GM12878 (cell line): ENCODE measurements around the gene RGS2. TPM values are rescaled to one million over a fixed set of nuclear protein-coding genes. Genes with fewer than 3 reads are reported as not detected.

Experiments
- ATAC-seq: fragments of 200-7000 bp; cut with Tn5 transposase; 3 replicates; pipeline ENCODE4 v1.9.1; 2020; ENCODE audit warnings: mild to moderate bottlenecking, moderate library complexity
- BruUV-seq: library from RNA; stranded (reverse); fragments of 400-500 nt; replicated peaks from 2 replicates; lab custom pipeline; 2021; lab: Mats Ljungman, UMichigan
- CTCF ChIA-PET: fragments of 300-600 bp; sonication (Branson Sonifier 250); formaldehyde crosslinking; extraction: SDS; loops from one replicate; lab custom pipeline; 2021; ENCODE audit warnings: inconsistent platforms; lab: Yijun Ruan, JAX
- POLR2A ChIA-PET: fragments of 350-600 bp; formaldehyde crosslinking; extraction: SDS; loops from one replicate; lab custom pipeline; 2021; ENCODE audit warnings: inconsistent platforms; lab: Charles Lee
- RAD21 ChIA-PET: fragments of 300-600 bp; sonication (Branson Sonifier 250); formaldehyde crosslinking; loops from one replicate; lab custom pipeline; 2023; ENCODE audit warnings: antibody characterized with exemption; ENCODE audit not compliant: unreplicated experiment; lab: Charles Lee
- SMC1A ChIA-PET: fragments of 300-600 bp; sonication (Branson Sonifier 250); formaldehyde crosslinking; loops from one replicate; lab custom pipeline; 2023; ENCODE audit not compliant: unreplicated experiment, uncharacterized antibody; lab: Charles Lee
- DNase-seq: peaks from one replicate; pipeline ENCODE4 v3.0.0-alpha.2; 2011; ENCODE audit warnings: low read depth, low spot score
- FAIRE-seq: peaks from 3 replicates; lab custom pipeline; 2011; peaks lifted over from hg19 to GRCh38; lab: Jason Lieb, UNC
- H2AFZ ChIP-seq: 2 replicates; pipeline ENCODE4 v1.6.0; 2011; ENCODE audit warnings: low read depth, low read length, control low read depth; ENCODE audit not compliant: control insufficient read depth
- H3K27ac ChIP-seq: 2 replicates; pipeline ENCODE4 v1.5.1; 2011; ENCODE audit warnings: control low read depth; ENCODE audit not compliant: control insufficient read depth, insufficient read depth
- H3K27me3 ChIP-seq, 2 experiments: replicated peaks in 1 of 2; 2 replicates each; pipeline versions ENCODE4 v1.6.0 to v1.6.1; 2011; ENCODE audit warnings: low read length in 1 of 2; ENCODE audit not compliant: control insufficient read depth in 2 of 2, insufficient read depth in 2 of 2
- H3K36me3 ChIP-seq, 2 experiments: 2 replicates each; pipeline ENCODE4 v1.5.1; 2011; ENCODE audit warnings: low read length in 1 of 2; ENCODE audit not compliant: control insufficient read depth in 2 of 2, insufficient read depth in 2 of 2
- H3K4me1 ChIP-seq: 2 replicates; pipeline ENCODE4 v1.6.1; 2011; ENCODE audit warnings: mild to moderate bottlenecking, low read length, moderate library complexity, mixed read lengths; ENCODE audit not compliant: control insufficient read depth, insufficient read depth
- H3K4me2 ChIP-seq: 2 replicates; pipeline ENCODE4 v1.6.0; 2011; ENCODE audit warnings: control low read depth; ENCODE audit not compliant: control insufficient read depth, insufficient read depth
- H3K4me3 ChIP-seq: fragments of 200-600 bp; sonication (generic); 2 replicates; pipeline ENCODE4 v1.5.1; 2016
- H3K79me2 ChIP-seq: 2 replicates; pipeline ENCODE4 v1.6.0; 2011; ENCODE audit warnings: low read length; ENCODE audit not compliant: control insufficient read depth, insufficient read depth
- H3K9ac ChIP-seq: 2 replicates; pipeline ENCODE4 v1.8.0; 2011; ENCODE audit warnings: low read length, control low read depth, mixed read lengths; ENCODE audit not compliant: control insufficient read depth, insufficient read depth
- H3K9me3 ChIP-seq: replicated peaks from 3 replicates; pipeline ENCODE4 v1.5.1; 2011; ENCODE audit warnings: mild to moderate bottlenecking, low read length; ENCODE audit not compliant: control insufficient read depth, insufficient read depth
- H4K20me1 ChIP-seq: 2 replicates; pipeline ENCODE4 v1.6.0; 2011; ENCODE audit not compliant: control insufficient read depth, insufficient read depth
- ATF3 ChIP-seq: IDR thresholded peaks from 2 replicates; pipeline ENCODE4 v1.6.1; 2011; ENCODE audit warnings: low read depth, mild to moderate bottlenecking, low read length, moderate library complexity, borderline replicate concordance; ENCODE audit errors: extremely low read depth
- CHD4 ChIP-seq: fragments of 200-600 bp; sonication (generic); IDR thresholded peaks from 2 replicates; pipeline ENCODE4 v1.6.1; 2016; ENCODE audit warnings: mild to moderate bottlenecking
- ELK1 ChIP-seq: IDR thresholded peaks from 2 replicates; pipeline ENCODE4 v1.6.1; 2012; ENCODE audit warnings: low read depth, low read length, improper control_type of control experiment
- LARP7 ChIP-seq: fragments of 450-650 bp; IDR thresholded peaks from 2 replicates; pipeline ENCODE4 v1.6.1; 2017; ENCODE audit warnings: mild to moderate bottlenecking
- MAX ChIP-seq: IDR thresholded peaks from 2 replicates; pipeline ENCODE4 v1.6.1; 2012; ENCODE audit warnings: low read depth, low read length, improper control_type of control experiment
- MEF2A ChIP-seq: IDR thresholded peaks from 2 replicates; pipeline ENCODE4 v1.6.1; 2011; ENCODE audit warnings: low read depth, mild to moderate bottlenecking, low read length, moderate library complexity; ENCODE audit not compliant: insufficient read depth
- NBN ChIP-seq: fragments of 450-650 bp; IDR thresholded peaks from 2 replicates; pipeline ENCODE4 v1.6.1; 2016
- PAX8 ChIP-seq: fragments of 450-650 bp; IDR thresholded peaks from 2 replicates; pipeline ENCODE4 v1.6.1; 2017; ENCODE audit warnings: mild to moderate bottlenecking, moderate library complexity
- POLR2AphosphoS2 ChIP-seq: IDR thresholded peaks from 2 replicates; pipeline ENCODE4 v1.6.1; 2011; ENCODE audit warnings: low read depth, mild to moderate bottlenecking, low read length, improper control_type of control experiment, moderate library complexity
- ZNF24 ChIP-seq: fragments of 450-650 bp; IDR thresholded peaks from 2 replicates; pipeline ENCODE4 v1.6.1; 2017; ENCODE audit warnings: antibody characterized with exemption, mild to moderate bottlenecking
- ZNF274 ChIP-seq: IDR thresholded peaks from one replicate; pipeline ENCODE4 v1.8.0; 2011; ENCODE audit not compliant: insufficient read length, insufficient read depth
- WGBS: methylation state at CpG from one replicate; pipeline ENCODE4 v1.1.6; 2016; ENCODE audit warnings: low lambda C conversion rate; ENCODE audit not compliant: insufficient replicate concordance, insufficient coverage; ENCODE audit errors: missing lambda C conversion rate; 5-methylcytosine and 5-hydroxymethylcytosine counted together
- in situ Hi-C: fragments of 300-500 bp; cut with MboI; formaldehyde crosslinking; loops from 9 replicates; pipeline ENCODE4 v1.14.3; 2018; ENCODE audit warnings: mixed read lengths
- intact Hi-C: fragments of 100-400 bp; cut with micrococcal nuclease; formaldehyde crosslinking; loops from one replicate; pipeline ENCODE4 v1.14.2; 2022; ENCODE audit not compliant: unreplicated experiment
- polyA plus RNA-seq, 11 experiments: library from polyadenylated mRNA; depleted of rRNA in 4 of 11; unstranded in 6 of 11; stranded (reverse) in 5 of 11; fragments of >200 nt; fragmentation: Nextera tagmentation in 4 of 11; fragmentation: Illumina TruSeq in 1 of 11; extraction: Ambion mirVana in 4 of 11; extraction: Trizol in 1 of 11; gene quantifications; 1 replicate in 1 of 11; 2 replicates in 10 of 11; pipeline versions ENCODE4 v1.2.1 to v1.2.3, GENCODE V29; 2011 to 2016; ENCODE audit warnings: inconsistent platforms in 2 of 11, missing spikeins in 2 of 11, low read depth in 1 of 11
- total RNA-seq, 4 experiments: library from RNA; depleted of rRNA in 3 of 4; stranded (reverse); fragments of >200 nt in 3 of 4; fragmentation: Illumina TruSeq in 1 of 4; extraction: Trizol in 1 of 4; gene quantifications; 2 replicates each; pipeline versions ENCODE4 v1.2.1 to v1.2.3, GENCODE V29; 2013 to 2021
- TF ChIP-seq, protein P1 (sequence below): fragments of 450-650 bp; formaldehyde crosslinking; IDR thresholded peaks from 2 replicates; pipeline ENCODE4 v1.4.0; 2022; ENCODE audit warnings: mild to moderate bottlenecking, moderate library complexity

The RGS2 gene
- total and polyA plus RNA-seq, 10 of the 15 experiments (the other 5 are each of a cell fraction or from before 2014, with no cell fraction given) = 0.27 to 2.3 (median 0.98) TPM

GRCh38 chr1:192775631-192776030 is 33.2 kb upstream of the RGS2 start:
- intact Hi-C loops = no loop called here
- Histone ChIP-seq H3K79me2 (no peaks in the 10 kb centered on the region), H3K36me3 (no peaks in the 10 kb centered on the region), H2AFZ (no peak overlapping the region), H3K4me2 (no peak overlapping the region), H3K9me3 (no peaks in the 10 kb centered on the region; the same call in 2 of the 3 replicates), H3K27ac (no peak overlapping the region), H3K27me3 (no peaks in the 10 kb centered on the region)
- RAD21 ChIA-PET = no interaction called here
- POLR2A ChIA-PET = no interaction called here
- no peak for FAIRE-seq
- CTCF ChIA-PET = no interaction called here
- TF ChIP-seq ELK1 = no peak
- TF ChIP-seq, all 136 proteins: peak for 0
- no TSS peak for BruUV-seq
- Histone ChIP-seq H3K9ac (no peak overlapping the region), H3K4me3 (no peak overlapping the region), H4K20me1 (no peaks in the 10 kb centered on the region), H3K4me1 (no peaks in the 10 kb centered on the region)
- DNase-seq (no peak), ATAC-seq (no peak)
- 4% methylated on average over 2 of the region's 2 CpGs for WGBS
- SMC1A ChIA-PET = interaction anchor here (1.0 kb wide), 1 partner anchor 9 kb away, joined by 3 read pairs; no protein-coding TSS in a partner anchor
- in situ Hi-C loops = no loop called here

GRCh38 chr1:192776206-192776605 is 32.6 kb upstream of the RGS2 start:
- CTCF ChIA-PET = no interaction called here
- POLR2A ChIA-PET = no interaction called here
- BruUV-seq = no TSS peak
- no peaks in the 10 kb centered on the region for H4K20me1 ChIP-seq
- ATAC-seq (no peak), FAIRE-seq (no peak), DNase-seq (no peak)
- RAD21 ChIA-PET = no interaction called here
- no peaks in the 10 kb centered on the region for H3K4me1 ChIP-seq
- no peaks in the 10 kb centered on the region for H3K36me3 ChIP-seq
- H3K4me3 ChIP-seq = no peak overlapping the region
- no peak overlapping the region for H2AFZ ChIP-seq
- H3K9me3 ChIP-seq = no peaks in the 10 kb centered on the region; the same call in 2 of the 3 replicates
- H3K27me3 ChIP-seq = no peaks in the 10 kb centered on the region
- no peak overlapping the region for H3K27ac ChIP-seq
- no peak overlapping the region for H3K9ac ChIP-seq
- TF ChIP-seq ZNF274 = no peak
- TF ChIP-seq LARP7 = no peak
- TF ChIP-seq POLR2AphosphoS2 = no peak
- TF ChIP-seq, protein P1, sequence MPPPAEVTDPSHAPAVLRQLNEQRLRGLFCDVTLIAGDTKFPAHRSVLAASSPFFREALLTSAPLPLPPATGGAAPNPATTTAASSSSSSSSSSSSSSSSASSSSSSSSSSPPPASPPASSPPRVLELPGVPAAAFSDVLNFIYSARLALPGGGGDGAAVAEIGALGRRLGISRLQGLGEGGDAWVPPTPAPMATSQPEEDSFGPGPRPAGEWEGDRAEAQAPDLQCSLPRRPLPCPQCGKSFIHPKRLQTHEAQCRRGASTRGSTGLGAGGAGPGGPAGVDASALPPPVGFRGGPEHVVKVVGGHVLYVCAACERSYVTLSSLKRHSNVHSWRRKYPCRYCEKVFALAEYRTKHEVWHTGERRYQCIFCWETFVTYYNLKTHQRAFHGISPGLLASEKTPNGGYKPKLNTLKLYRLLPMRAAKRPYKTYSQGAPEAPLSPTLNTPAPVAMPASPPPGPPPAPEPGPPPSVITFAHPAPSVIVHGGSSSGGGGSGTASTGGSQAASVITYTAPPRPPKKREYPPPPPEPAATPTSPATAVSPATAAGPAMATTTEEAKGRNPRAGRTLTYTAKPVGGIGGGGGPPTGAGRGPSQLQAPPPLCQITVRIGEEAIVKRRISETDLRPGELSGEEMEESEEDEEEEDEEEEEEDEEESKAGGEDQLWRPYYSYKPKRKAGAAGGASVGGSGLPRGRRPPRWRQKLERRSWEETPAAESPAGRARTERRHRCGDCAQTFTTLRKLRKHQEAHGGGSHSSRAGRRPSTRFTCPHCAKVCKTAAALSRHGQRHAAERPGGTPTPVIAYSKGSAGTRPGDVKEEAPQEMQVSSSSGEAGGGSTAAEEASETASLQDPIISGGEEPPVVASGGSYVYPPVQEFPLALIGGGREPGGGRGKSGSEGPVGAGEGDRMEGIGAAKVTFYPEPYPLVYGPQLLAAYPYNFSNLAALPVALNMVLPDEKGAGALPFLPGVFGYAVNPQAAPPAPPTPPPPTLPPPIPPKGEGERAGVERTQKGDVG = no peak
- TF ChIP-seq ATF3 = no peak
- no peak for TF ChIP-seq MEF2A
- no peak for TF ChIP-seq CHD4
- no peak for TF ChIP-seq ZNF24
- TF ChIP-seq PAX8 = no peak
- TF ChIP-seq MAX = no peak
- no peak for TF ChIP-seq NBN
- in situ Hi-C loops = no loop called here
- intact Hi-C loops = no loop called here
- no peaks in the 10 kb centered on the region for H3K79me2 ChIP-seq
- SMC1A ChIA-PET = interaction anchor here (1.0 kb wide), 1 partner anchor 9 kb away, joined by 3 read pairs; no protein-coding TSS in a partner anchor
- H3K4me2 ChIP-seq = no peak overlapping the region
- WGBS = 12% methylated on average over 4 of the region's 4 CpGs
